Suppressor macrophage treated with lipopolysaccharide for 1 hour (primary cell): Measurements from ENCODE around the gene ARSD.
"Not testable (repeated sequence)": the region's sequence is repeated elsewhere in the genome, so short reads cannot be mapped to it uniquely, and the experiment has no call there.

Experiments used
- DNase-seq, 3 donors: peaks; one replicate each; pipeline ENCODE4 v3.0.0-alpha.2; 2020 to 2022

The ARSD gene

DNA sequence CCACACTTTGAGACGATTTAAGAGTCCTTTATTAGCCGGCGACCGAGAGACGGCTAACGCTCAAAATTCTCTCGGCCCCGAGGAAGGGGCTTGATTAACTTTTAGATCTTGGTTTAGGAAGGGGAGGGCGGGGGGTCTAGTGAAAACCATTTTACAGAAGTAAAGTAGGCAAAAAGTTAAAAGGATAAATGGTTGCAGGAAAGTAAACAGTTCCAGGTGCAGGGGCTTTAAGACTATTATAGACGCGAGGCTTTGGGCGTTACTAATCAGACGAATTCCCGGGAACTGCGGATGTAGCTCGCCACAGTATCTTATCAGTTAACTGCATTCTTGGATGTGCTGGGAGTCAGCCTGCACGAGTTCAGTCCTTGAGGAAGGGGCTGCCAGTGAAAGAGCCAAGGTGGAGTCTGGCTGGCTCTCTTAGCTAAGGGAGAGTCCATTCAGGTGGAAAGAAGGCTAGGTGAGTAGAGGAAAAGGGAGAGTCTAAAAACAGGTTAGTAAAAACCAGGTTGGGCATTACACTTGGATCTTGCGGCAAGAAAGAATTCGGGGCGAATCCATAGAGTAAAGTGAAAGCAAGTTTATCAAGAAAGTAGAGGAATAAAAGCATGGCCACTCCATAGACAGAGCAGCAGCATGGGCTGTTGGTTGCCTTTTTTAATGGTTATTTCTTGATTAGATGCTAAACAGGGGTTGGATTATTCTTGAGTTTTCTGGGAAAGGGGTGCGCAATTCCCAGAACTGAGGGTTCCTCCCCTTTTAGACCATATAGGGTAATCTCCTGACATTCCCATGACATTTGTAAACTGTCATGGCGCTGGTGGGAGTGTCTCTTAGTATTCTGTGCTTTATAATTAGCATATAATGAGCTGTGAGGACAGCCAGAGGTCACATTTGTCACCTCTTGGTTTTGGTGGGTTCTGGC lies 38.3 kb downstream of the ARSD start:
- not testable (repeated sequence) for DNase-seq

DNA sequence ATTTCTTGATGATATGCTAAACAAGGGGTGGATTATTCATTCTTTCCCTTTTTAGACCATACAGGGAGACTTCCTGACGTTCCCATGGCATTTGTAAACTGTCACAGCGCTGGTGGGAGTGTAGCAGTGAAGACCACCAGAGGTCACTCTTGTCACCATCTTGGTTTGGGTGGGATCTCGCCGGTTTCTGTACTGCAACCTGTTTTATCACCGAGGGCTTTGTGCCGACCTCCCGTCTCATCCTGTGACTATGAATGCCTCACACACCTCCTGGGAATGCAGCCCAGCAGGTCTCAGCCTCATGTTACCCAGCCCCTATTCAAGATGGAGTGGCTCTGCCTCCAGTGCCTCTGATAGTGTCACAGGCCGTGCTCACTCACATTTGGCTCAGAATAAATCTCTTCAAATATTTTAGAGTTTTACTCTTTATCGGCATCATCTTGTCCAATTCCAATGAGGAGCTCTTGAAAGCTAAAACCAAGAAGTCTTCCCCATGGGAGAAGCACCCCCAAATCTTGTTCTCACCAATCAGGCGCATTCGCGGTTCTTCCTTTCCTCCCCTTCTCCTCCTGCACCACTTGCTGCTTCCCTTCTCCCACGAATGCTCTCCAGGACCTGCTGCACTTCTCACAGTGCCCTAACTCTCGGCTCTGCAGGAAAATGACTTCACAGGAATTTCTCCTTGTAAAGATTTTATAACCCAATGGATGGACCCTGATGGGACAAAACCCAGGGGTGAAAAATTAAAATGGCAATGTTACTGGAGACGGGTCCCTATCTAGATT lies 39.2 kb downstream of the ARSD start:
- DNase-seq = not testable (repeated sequence)

DNA sequence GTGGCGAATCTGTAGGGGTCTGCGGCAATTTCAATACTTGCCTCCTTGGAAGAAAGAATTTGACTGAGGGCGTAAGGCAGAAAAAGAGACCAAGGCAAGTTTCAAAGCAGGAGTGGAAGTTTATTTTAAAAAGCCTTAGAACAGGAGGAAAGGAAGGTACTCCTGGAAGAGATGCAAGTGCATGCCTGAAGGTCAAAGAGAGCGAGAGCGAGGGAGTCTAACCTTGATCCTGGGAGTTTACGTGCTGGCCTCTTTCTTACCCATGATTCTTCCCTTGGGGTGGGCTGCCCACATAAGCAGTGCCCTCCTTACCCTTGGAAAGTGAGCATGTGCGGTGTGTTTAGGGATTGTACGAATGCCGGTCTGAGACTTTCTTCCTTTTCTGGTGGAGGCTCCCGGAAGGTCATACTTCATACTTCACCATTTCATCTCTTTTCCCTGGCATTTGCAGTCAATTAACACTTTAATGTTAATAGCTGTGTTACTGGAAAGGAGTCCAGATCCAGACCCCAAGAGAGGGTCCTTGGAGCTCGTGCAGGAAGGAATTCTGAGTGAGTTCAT lies 40.0 kb downstream of the ARSD start:
- DNase-seq = no peak

- no peak for DNase-seq
Measured at GRCh38 chrX:2888309-2888708, 40.8 kb downstream of the ARSD start.

DNA sequence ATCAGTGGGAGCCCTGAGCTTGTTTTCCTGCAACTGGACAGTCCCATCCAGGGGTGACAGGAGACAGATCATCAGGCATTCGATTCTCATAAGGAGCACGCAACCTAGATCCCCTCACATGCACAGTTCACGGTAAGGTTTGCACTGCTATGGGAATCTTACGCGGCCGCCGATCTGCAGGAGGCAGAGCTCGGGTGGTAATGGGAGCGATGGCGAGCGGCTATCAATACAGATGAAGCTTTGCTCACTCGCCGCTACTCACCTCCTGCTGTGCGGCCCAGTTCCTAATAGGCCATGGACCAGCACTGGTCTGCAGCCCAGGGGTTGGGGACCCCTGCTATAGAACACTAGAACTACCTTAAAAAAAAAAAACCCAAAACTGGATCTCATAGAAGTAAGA lies 45.4 kb downstream of the ARSD start:
- DNase-seq = no peak

DNA sequence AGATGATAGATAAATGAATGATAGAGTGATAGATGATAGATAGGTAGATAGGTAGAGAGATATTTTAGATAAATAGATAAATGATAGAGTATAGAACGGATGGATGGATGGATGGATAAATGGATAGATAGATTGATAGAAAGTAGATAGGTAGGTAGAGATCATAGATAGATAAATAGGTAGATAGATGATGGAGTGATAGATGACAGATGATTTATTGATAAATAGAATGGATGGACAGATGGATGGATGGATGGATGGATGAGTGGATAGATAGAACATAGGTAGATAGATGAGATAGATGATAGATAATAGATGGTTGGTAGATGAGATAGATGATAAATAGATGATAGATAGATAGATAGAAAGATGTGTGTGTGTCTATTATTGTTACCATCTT lies 49.5 kb downstream of the ARSD start:
- DNase-seq = no peak

DNA sequence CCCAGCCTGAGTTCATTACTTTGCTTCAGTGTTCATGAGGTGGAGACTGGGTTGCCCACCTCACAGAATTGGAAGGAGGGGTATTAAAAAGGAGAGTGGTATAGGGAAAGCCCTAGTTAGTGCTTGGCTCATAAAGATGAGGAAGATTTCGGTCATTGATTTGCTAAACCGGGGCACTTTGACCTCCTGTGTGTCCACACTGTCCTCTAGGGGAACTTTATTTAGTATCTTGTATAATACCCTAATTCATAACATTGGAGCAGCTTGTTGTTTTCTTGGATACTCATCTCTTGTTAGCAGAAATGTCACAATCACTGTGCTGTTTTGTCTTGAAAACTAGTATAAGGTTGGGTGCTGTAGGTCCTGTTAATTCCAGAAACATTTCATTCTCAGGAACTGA lies 50.6 kb downstream of the ARSD start:
- no peak for DNase-seq

DNA sequence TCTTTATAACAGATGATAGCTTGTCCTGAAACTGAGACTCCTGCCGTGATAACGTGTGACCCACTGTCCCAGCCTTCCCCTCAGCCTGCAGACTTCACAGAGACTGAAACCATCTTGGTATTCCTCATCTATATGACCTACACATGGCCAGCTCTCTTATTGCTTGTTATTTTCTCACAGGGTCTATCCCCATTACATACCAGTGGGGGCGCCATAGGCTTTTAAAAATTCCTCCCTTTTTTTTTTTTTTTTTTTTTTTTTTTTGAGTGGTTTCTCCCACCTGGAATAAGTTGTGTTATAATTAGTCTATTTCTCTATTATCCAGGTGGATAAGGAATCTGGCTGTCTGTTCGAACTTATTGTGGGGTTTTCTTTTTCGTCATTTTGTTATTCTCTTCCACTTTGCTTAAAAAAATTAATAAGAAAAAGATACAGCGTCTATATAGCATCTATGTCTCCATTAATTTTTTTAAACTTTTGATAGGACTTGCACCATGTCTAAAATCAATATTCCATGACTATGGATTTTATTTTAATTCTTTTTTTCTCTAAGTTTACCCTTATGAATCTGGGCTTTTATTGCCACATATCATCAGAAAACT lies 53.2 kb downstream of the ARSD start:
- peak; percentile 27 to 33 (median 33) for DNase-seq

GRCh38 chrX:2875136-2875481 lies 54.0 kb downstream of the ARSD start:
- DNase-seq = no peak

GRCh38 chrX:2874222-2875135 lies 54.7 kb downstream of the ARSD start:
- no peak for DNase-seq

GRCh38 chrX:2872671-2873277 lies 56.4 kb downstream of the ARSD start:
- no peak for DNase-seq

DNA sequence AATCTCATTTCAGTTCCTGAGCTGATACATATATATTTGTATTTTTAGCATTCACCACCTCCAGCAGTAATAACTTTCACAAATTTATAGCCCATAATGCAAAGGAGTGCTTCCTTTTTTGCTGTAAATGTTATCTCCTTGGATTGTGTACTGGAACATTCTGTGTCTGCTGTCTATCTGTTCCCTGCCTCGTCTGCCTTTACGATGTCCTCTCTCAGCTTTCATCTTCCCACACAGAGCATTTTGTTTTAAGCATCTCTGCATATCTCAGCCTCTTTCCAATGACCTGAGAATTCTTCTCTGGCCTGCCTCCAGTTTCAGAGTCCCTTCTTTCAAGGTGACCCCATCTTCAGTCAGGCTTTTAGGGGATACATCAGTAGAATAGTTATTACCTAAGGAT lies 57.3 kb downstream of the ARSD start:
- DNase-seq = no peak

- no peak for DNase-seq
Measured at GRCh38 chrX:2870650-2871049, 58.5 kb downstream of the ARSD start.

GRCh38 chrX:2867206-2867605 lies 61.9 kb downstream of the ARSD start:
- DNase-seq = no peak

DNA sequence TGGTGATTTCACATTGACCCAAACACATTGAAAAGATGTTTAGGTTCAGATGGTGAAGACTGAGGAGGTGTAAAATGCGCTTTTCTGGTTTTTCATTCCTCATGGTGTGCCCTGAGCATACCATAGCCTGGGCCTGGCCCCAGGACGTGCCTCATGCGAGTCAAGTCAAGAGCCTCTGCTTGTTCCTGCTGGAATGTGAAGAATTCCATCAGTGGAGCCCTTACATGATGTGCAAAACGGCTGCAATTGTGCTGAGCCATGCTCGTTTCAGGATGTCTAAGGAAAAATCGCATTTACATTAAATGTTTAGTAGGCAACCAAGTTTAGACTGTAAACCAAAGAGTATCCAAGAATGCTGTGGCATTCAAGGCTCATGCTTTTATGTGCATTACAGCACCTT lies 65.5 kb downstream of the ARSD start:
- no peak for DNase-seq

DNA sequence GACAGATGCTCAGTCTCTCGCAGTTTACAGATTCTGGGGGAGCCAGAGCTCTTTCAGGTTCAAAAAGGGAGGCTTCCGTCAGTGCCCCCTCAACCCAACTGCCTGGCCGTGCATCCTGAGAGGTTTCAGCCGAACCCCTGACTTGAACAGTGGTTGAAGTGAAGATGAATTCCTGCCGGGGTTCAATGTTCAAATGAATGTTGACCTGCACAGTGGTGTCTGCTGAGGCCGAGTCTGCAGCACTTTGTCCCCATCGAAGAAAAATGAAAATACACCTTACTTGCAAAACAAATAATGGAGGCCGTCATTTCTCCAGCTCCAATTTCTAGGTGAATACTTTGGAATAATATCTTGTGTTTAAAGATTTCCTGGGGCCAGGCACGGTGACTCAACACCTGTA lies 66.7 kb downstream of the ARSD start:
- DNase-seq = no peak

- DNase-seq = no peak
Measured at GRCh38 chrX:2859197-2859797, 69.8 kb downstream of the ARSD start.

GRCh38 chrX:2857566-2857965 lies 71.6 kb downstream of the ARSD start:
- DNase-seq = no peak

DNA sequence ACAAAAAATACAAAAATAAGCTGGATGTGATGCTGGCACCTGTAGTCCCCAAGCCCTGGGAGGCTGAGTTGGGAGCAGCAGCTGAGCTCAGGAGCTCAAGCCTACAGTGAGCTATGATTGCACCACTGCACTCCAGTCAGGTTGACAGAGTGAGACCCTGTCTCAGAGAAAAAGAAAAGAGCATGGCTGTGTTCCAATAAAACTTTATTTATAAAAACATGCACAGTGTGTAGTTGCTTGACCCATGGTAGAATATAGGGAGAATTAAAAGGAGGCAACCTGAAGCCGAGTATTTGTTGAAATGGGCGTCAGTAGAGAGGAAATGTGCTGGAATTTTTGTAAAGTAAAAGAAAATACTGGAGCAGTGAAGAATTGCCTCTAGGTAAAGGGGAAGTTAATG lies 73.4 kb downstream of the ARSD start:
- DNase-seq = no peak

GRCh38 chrX:2854918-2855317 lies 74.2 kb downstream of the ARSD start:
- DNase-seq = no peak
